Suppressor macrophage (primary cell): ENCODE data around the gene PDZD2.
"Not testable (repeated sequence)": the region's sequence is repeated elsewhere in the genome, so short reads cannot be mapped to it uniquely, and the experiment has no call there.

Experiments used
- DNase-seq, 4 experiments: peaks; one replicate each; pipeline ENCODE4 v3.0.0-alpha.2; 2020 to 2022

Gene PDZD2

GRCh38 chr5:32018476-32019436 is 379.8 kb downstream of the PDZD2 start:
- peak; percentile 27 to 70 (median 54) for DNase-seq

- DNase-seq, result peak in 3 of 4 experiments; percentile 40 to 64 (median 59)
Measured at GRCh38 chr5:32020271-32020670, 381.3 kb downstream of the PDZD2 start.

GRCh38 chr5:32020946-32021345 is 382.0 kb downstream of the PDZD2 start:
- peak in 2 of 4 experiments; percentile 38 to 39 for DNase-seq

- no peak for DNase-seq
Measured at GRCh38 chr5:32021771-32022170, 382.8 kb downstream of the PDZD2 start.

GRCh38 chr5:32022638-32023037 is 383.7 kb downstream of the PDZD2 start:
- DNase-seq, result no peak

GRCh38 chr5:32023816-32024215 is 384.9 kb downstream of the PDZD2 start:
- no peak for DNase-seq

- DNase-seq, result no peak
Measured at GRCh38 chr5:32024751-32025150, 385.8 kb downstream of the PDZD2 start.

GRCh38 chr5:32027093-32027716 is 388.3 kb downstream of the PDZD2 start:
- peak in 1 of 4 experiments; percentile 15 for DNase-seq

- DNase-seq, result peak; percentile 86 to 96 (median 90)
Measured at GRCh38 chr5:32027717-32028458, 389.0 kb downstream of the PDZD2 start.

GRCh38 chr5:32029261-32029660 is 390.3 kb downstream of the PDZD2 start:
- peak; percentile 75 to 94 (median 88) for DNase-seq

- no peak for DNase-seq
Measured at GRCh38 chr5:32029781-32030180, 390.9 kb downstream of the PDZD2 start.

- DNase-seq, result no peak
Measured at GRCh38 chr5:32030222-32030621, 391.3 kb downstream of the PDZD2 start.

- DNase-seq, result no peak
Measured at GRCh38 chr5:32030686-32031085, 391.8 kb downstream of the PDZD2 start.

GRCh38 chr5:32031089-32031488 is 392.2 kb downstream of the PDZD2 start:
- peak; percentile 23 to 76 (median 52) for DNase-seq

GRCh38 chr5:32038523-32038922 is 399.6 kb downstream of the PDZD2 start:
- no peak for DNase-seq

- not testable (repeated sequence) for DNase-seq
Measured at GRCh38 chr5:32039133-32039532, 400.2 kb downstream of the PDZD2 start.

GRCh38 chr5:32039601-32040000 is 400.7 kb downstream of the PDZD2 start:
- DNase-seq, result not testable (repeated sequence)

- not testable (repeated sequence) for DNase-seq
Measured at GRCh38 chr5:32040181-32040695, 401.3 kb downstream of the PDZD2 start.

- peak; percentile 83 to 95 (median 86) for DNase-seq
Measured at GRCh38 chr5:32042551-32042961, 403.6 kb downstream of the PDZD2 start.

GRCh38 chr5:32043105-32043504 is 404.2 kb downstream of the PDZD2 start:
- no peak for DNase-seq

- no peak for DNase-seq
Measured at GRCh38 chr5:32044434-32044833, 405.5 kb downstream of the PDZD2 start.

GRCh38 chr5:32044939-32045338 is 406.0 kb downstream of the PDZD2 start:
- no peak for DNase-seq

- no peak for DNase-seq
Measured at GRCh38 chr5:32047056-32047455, 408.1 kb downstream of the PDZD2 start.
